SK-N-SH (cell line): ENCODE data around the gene MALRD1. TPM values are rescaled to one million over a fixed set of nuclear protein-coding genes. Genes with fewer than 3 reads are reported as not detected.

Source experiments
- CTCF ChIA-PET: fragments of 300-600, 350-600 bp; formaldehyde crosslinking; extraction: SDS; loops from one replicate; lab custom pipeline; 2021; lab: Yijun Ruan, JAX
- POLR2A ChIA-PET: fragments of 350-600 bp; sonication (Branson Sonifier 250); formaldehyde crosslinking; extraction: SDS; loops from one replicate; lab custom pipeline; 2020; ENCODE audit warnings: antibody characterized with exemption, inconsistent platforms; lab: Yijun Ruan, JAX
- DNase-seq: peaks from one replicate; pipeline ENCODE4 v3.0.0; 2012
- H2AFZ ChIP-seq: fragments of 200-600 bp; sonication (generic); 2 replicates; pipeline ENCODE4 v1.8.1; 2016; ENCODE audit warnings: antibody characterized with exemption, mild to moderate bottlenecking, low read depth
- H3F3A ChIP-seq: fragments of 200-600 bp; sonication (generic); replicated peaks from 2 replicates; pipeline ENCODE3; 2016; ENCODE audit warnings: antibody characterized with exemption, mild to moderate bottlenecking; ENCODE audit not compliant: insufficient read depth
- H3K27ac ChIP-seq, 2 experiments: fragments of 200-500 bp in 1 of 2; fragments of 200-600 bp in 1 of 2; sonication (Bioruptor generic) in 1 of 2; sonication (generic), shearing (Covaris generic) in 1 of 2; 2 replicates each; pipeline versions ENCODE4 v1.5.1 to v1.6.1; 2014 to 2016; ENCODE audit warnings: low read depth in 2 of 2, inconsistent platforms in 1 of 2, low read length in 1 of 2, mild to moderate bottlenecking in 1 of 2, mixed read lengths in 1 of 2
- H3K27me3 ChIP-seq: fragments of 200-600 bp; sonication (generic), shearing (Covaris generic); 2 replicates; pipeline ENCODE4 v1.6.1; 2016; ENCODE audit warnings: mixed run types; ENCODE audit not compliant: insufficient read depth
- H3K36me3 ChIP-seq, 2 experiments: fragments of 200-500 bp in 1 of 2; fragments of 200-600 bp in 1 of 2; sonication (Bioruptor generic) in 1 of 2; sonication (generic) in 1 of 2; replicated peaks in 1 of 2; 2 replicates each; pipeline versions ENCODE3 to v1.5.1; 2014 to 2016; ENCODE audit warnings: low read length in 1 of 2, mild to moderate bottlenecking in 1 of 2; ENCODE audit not compliant: insufficient read depth in 2 of 2, control insufficient read depth in 1 of 2
- H3K4me1 ChIP-seq, 2 experiments: fragments of 200-500 bp in 1 of 2; fragments of 200-600 bp in 1 of 2; sonication (Bioruptor generic) in 1 of 2; sonication (generic), shearing (Covaris generic) in 1 of 2; 2 replicates each; pipeline versions ENCODE4 v1.5.1 to v1.6.1; 2014 to 2016; ENCODE audit warnings: low read depth in 1 of 2, low read length in 1 of 2, mixed run types in 1 of 2; ENCODE audit not compliant: insufficient read depth in 2 of 2, control insufficient read depth in 1 of 2
- H3K4me2 ChIP-seq: fragments of 200-600 bp; sonication (generic), shearing (Covaris generic); 2 replicates; pipeline ENCODE4 v1.6.1; 2017; ENCODE audit warnings: mixed run types
- H3K4me3 ChIP-seq, 2 experiments: fragments of 200-500 bp in 1 of 2; fragments of 200-600 bp in 1 of 2; sonication (Bioruptor generic) in 1 of 2; sonication (generic), shearing (Covaris generic) in 1 of 2; 2 replicates each; pipeline versions ENCODE4 v1.5.1 to v1.8.1; 2014 to 2016; ENCODE audit warnings: low read depth in 2 of 2, inconsistent platforms in 1 of 2, low read length in 1 of 2, mild to moderate bottlenecking in 1 of 2, mixed read lengths in 1 of 2, moderate library complexity in 1 of 2
- H3K79me2 ChIP-seq: fragments of 200-600 bp; sonication (generic); 2 replicates; pipeline ENCODE4 v1.8.1; 2017; ENCODE audit warnings: mild to moderate bottlenecking; ENCODE audit not compliant: insufficient read depth
- H3K9ac ChIP-seq: fragments of 200-600 bp; sonication (generic); 2 replicates; pipeline ENCODE4 v1.6.1; 2017; ENCODE audit warnings: mixed run types
- H3K9me2 ChIP-seq: fragments of 200-600 bp; sonication (generic); 2 replicates; pipeline ENCODE4 v1.6.1; 2017; ENCODE audit warnings: mixed run types
- H3K9me3 ChIP-seq: fragments of 200-600 bp; sonication (generic); 2 replicates; pipeline ENCODE4 v1.6.1; 2017; ENCODE audit warnings: mixed run types, mild to moderate bottlenecking, moderate library complexity
- H4K20me1 ChIP-seq: fragments of 200-600 bp; sonication (generic); 2 replicates; pipeline ENCODE4 v1.6.1; 2017; ENCODE audit warnings: mild to moderate bottlenecking, mixed run types; ENCODE audit not compliant: insufficient read depth
- FOSL2 ChIP-seq: IDR thresholded peaks from 2 replicates; pipeline ENCODE4 v1.4.0; 2012; ENCODE audit warnings: low read depth, mild to moderate bottlenecking, moderate library complexity, borderline replicate concordance
- GABPA ChIP-seq: IDR thresholded peaks from 2 replicates; pipeline ENCODE4 v1.4.0; 2012; ENCODE audit warnings: low read depth, mild to moderate bottlenecking
- JUND ChIP-seq: IDR thresholded peaks from 2 replicates; pipeline ENCODE4 v1.4.0; 2012
- MEF2A ChIP-seq: IDR thresholded peaks from 2 replicates; pipeline ENCODE4 v1.4.0; 2012; ENCODE audit warnings: low read depth, borderline replicate concordance
- RFX5 ChIP-seq: IDR thresholded peaks from 2 replicates; pipeline ENCODE4 v1.6.1; 2012; ENCODE audit warnings: mild to moderate bottlenecking, improper control_type of control experiment, low read length
- RXRA ChIP-seq: IDR thresholded peaks from 2 replicates; pipeline ENCODE4 v1.4.0; 2012; ENCODE audit warnings: low read depth, mild to moderate bottlenecking, borderline replicate concordance
- YY1 ChIP-seq: IDR thresholded peaks from 2 replicates; pipeline ENCODE4 v1.4.0; 2012; ENCODE audit warnings: low read depth, mild to moderate bottlenecking
- WGBS: methylation state at CpG from one replicate; pipeline ENCODE4 v1.1.6; 2017; ENCODE audit warnings: low lambda C conversion rate; 5-methylcytosine and 5-hydroxymethylcytosine counted together
- polyA plus RNA-seq, 3 experiments: library from polyadenylated mRNA; depleted of rRNA; stranded (reverse); fragments of >200 nt; gene quantifications; 2 replicates each; pipeline ENCODE4 v1.2.3, GENCODE V29; 2012
- TF ChIP-seq, protein P1 (sequence below): IDR thresholded peaks from 2 replicates; pipeline ENCODE4; 2012

Gene MALRD1
- polyA plus RNA-seq, 1 of the 3 experiments (the other 2 are of a cell fraction) = not detected

DNA sequence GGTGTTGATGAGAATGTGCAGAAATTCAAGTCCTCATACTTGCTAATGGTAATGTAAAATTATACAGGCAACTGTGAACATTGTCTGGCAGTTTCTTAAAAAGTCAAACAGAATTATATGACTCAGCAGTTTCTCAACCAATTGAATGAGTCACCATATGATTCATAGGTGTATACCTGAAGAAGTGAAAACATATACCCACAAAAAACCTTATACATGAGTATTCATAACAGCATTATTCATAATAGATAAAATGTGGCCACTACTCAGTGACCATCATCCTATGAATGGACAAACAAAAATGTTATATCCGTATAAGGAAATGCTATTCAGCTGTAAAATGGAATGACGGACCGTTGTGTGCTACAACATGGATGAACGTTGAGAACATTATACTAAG lies 253.5 kb downstream of the MALRD1 start:
- H3K9ac ChIP-seq = no peak overlapping the region
- ChIA-PET POLR2A (no interaction called here), CTCF (no interaction called here)
- no peaks in the 10 kb centered on the region for H3K4me1 ChIP-seq
- no peak overlapping the region for H2AFZ ChIP-seq
- 59% methylated on average over 4 of the region's 4 CpGs for WGBS
- H3K9me3 ChIP-seq = no peaks in the 10 kb centered on the region
- no peak for DNase-seq
- peaks cover 3% of the 10 kb centered on the region; the same call in 1 of the 2 replicates for H3K9me2 ChIP-seq
- H3K27me3 ChIP-seq = no peaks in the 10 kb centered on the region
- 0 out of 2 replicates have a peak, but pooled peaks have one; percentile 18 for TF ChIP-seq FOSL2
- TF ChIP-seq, protein P1, sequence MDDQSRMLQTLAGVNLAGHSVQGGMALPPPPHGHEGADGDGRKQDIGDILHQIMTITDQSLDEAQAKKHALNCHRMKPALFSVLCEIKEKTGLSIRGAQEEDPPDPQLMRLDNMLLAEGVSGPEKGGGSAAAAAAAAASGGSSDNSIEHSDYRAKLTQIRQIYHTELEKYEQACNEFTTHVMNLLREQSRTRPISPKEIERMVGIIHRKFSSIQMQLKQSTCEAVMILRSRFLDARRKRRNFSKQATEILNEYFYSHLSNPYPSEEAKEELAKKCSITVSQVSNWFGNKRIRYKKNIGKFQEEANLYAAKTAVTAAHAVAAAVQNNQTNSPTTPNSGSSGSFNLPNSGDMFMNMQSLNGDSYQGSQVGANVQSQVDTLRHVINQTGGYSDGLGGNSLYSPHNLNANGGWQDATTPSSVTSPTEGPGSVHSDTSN = no peak
- TF ChIP-seq, all 33 proteins: peak for 1
- H3F3A ChIP-seq = no peaks in the 10 kb centered on the region
- no peak overlapping the region for H3K4me3 ChIP-seq
- no peaks in the 10 kb centered on the region for H3K79me2 ChIP-seq
- no peaks in the 10 kb centered on the region for H4K20me1 ChIP-seq
- no peaks in the 10 kb centered on the region for H3K36me3 ChIP-seq
- H3K27ac ChIP-seq = no peak overlapping the region
- H3K4me2 ChIP-seq = no peak overlapping the region

DNA sequence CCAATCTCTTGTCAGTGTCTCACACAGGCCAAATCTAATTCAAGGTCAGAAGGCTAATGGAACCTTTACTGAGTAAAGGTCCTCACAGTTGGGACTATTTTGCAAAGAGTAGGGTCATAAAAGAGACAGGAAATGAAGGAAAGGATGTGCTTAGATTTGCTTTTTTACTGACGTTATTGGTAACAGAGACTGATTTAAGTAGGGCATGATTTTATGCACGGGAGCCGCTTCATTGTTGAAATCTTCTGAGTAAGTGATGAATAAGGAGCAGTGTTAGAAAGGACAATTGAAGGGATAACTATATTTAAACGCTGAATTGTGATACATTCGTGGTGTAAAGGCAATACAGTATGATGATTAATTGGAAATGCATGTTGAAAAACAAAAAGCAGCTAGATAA lies 261.5 kb downstream of the MALRD1 start:
- 38% methylated on average over 5 of the region's 5 CpGs for WGBS
- TF ChIP-seq RXRA (no peak), GABPA (no peak)
- H3K27me3 ChIP-seq = no peaks in the 10 kb centered on the region
- H4K20me1 ChIP-seq = no peaks in the 10 kb centered on the region
- H3K4me1 ChIP-seq = no peaks in the 10 kb centered on the region
- POLR2A ChIA-PET = no interaction called here
- no peaks in the 10 kb centered on the region for H3K9me3 ChIP-seq
- no peaks in the 10 kb centered on the region for H3K79me2 ChIP-seq
- H3K9ac ChIP-seq = no peak overlapping the region
- no peak for DNase-seq
- H3K4me2 ChIP-seq = no peak overlapping the region
- no peaks in the 10 kb centered on the region for H3F3A ChIP-seq
- no peak overlapping the region for H3K4me3 ChIP-seq
- no peak overlapping the region for H2AFZ ChIP-seq
- H3K27ac ChIP-seq = no peak overlapping the region
- H3K36me3 ChIP-seq = no peaks in the 10 kb centered on the region
- no peaks in the 10 kb centered on the region for H3K9me2 ChIP-seq
- CTCF ChIA-PET = no interaction called here

DNA sequence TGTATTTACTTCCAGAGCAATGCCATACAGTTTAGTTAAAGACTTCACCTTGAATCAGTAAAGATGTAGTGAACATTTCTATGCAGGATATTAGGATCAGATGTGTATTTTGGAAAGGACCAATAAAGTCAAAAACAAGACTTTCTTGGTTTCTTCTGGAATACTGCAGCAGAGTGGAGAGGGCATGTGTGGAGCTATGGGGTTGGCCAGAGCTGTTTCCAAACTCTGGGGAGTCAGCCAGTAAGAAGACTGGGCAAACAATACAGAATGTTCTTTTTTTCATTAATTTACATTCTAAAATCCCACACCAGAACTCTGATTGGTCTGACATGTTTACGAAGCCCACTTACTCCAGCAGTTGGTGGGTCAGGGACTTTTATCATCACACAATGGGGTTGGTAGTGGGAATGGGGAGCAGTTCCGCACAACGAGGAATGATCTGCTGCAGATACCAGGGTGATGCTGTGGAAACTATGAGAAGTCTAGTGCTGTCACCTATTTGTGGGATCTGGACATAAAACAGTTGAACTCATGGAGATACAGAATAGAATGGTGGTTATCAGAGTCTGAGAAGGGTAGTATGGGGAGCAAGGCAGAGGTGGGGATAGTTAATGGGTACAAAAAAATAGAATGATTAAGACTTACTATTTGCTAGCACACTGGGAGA lies 267.7 kb downstream of the MALRD1 start:
- Histone ChIP-seq H3K36me3 (no peaks in the 10 kb centered on the region), H3K27me3 (no peaks in the 10 kb centered on the region), H4K20me1 (no peaks in the 10 kb centered on the region), H3K4me1 (no peaks in the 10 kb centered on the region), H3K4me3 (no peak overlapping the region), H3F3A (no peaks in the 10 kb centered on the region), H3K9me3 (no peaks in the 10 kb centered on the region), H2AFZ (no peak overlapping the region), H3K9me2 (no peaks in the 10 kb centered on the region), H3K4me2 (no peak overlapping the region), H3K79me2 (no peaks in the 10 kb centered on the region), H3K27ac (no peak overlapping the region), H3K9ac (no peak overlapping the region)
- ChIA-PET CTCF (no interaction called here), POLR2A (no interaction called here)
- no peak for DNase-seq
- 81% methylated on average over 3 of the region's 3 CpGs for whole genome bisulfite sequencing
- TF ChIP-seq GABPA (no peak), MEF2A (no peak), YY1 (no peak), JUND (no peak), RFX5 (no peak)
